ENCODE data around the gene PRKN. TPM values are rescaled to one million over a fixed set of nuclear protein-coding genes. Genes with fewer than 3 reads are reported as not detected.

The PRKN gene
- total RNA-seq, 1 donor from 2014 or later = 0.93 TPM

DNA sequence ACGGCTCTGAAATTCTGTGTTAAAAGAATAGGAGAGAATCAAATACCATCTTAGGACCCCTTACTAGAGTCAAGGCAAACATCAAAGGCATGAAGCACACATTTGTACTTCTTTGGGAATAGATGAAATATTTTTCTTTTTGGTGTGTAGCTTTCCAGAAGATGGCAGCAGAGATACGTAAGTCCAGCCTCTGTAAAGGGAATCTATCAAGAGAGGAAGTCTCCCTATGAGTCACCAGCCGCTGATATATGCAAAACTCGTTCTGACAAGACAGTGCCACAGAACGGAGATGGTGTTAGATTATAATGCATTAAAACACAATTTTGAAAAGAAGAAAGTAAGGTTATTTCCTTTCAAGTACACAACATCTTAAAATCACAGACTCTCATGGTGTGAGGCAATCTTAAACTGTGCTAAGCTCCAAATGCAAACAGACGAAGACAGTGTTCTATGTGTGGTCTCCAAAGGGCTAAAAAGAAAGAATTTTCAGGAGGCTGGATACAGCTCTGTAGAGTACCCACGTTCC is 1333.7 kb downstream of the PRKN start:
- no peak for DNase-seq (ENCODE audit: extremely low read depth, low read depth, low spot score)

DNA sequence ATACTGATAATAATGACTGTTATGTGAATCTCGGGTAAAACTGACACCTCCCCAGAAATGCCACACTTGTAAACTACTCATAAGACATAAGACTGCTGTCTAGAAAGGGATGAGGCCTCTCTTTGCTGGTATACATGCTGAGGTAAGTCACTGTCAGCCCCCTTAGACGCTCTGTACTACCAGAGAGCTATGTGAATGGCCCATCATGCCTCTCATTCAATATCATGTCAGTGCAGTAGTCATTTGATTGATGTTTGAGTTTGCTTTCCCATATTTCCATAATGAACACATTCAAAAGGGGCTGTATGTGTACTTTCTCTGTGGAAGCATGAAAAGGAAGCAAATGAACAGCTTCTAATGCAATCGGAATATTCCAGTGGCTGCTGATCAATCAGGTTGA is 1334.3 kb downstream of the PRKN start:
- DNase-seq (ENCODE audit: extremely low read depth, low read depth, low spot score) = no peak

DNA sequence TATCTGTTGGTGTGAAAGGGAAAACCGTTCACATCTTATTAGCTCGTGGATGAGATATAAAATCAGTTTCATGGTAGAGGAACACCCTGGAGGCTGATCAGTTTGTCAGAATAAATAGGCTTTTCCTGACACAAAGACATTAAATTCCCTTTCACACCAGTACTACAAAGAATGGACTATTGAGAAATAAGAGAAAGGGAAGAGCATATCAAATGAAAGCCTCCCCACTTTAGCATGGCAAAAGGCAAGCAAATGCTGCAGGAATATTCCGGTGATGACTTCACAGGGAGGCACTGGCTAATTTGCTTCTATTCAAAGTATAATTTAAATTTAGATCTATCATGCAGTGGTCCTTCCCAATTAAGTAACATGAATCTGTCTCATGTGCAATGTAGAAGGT is 1337.8 kb downstream of the PRKN start:
- DNase-seq (ENCODE audit: extremely low read depth, low read depth, low spot score) = no peak

DNA sequence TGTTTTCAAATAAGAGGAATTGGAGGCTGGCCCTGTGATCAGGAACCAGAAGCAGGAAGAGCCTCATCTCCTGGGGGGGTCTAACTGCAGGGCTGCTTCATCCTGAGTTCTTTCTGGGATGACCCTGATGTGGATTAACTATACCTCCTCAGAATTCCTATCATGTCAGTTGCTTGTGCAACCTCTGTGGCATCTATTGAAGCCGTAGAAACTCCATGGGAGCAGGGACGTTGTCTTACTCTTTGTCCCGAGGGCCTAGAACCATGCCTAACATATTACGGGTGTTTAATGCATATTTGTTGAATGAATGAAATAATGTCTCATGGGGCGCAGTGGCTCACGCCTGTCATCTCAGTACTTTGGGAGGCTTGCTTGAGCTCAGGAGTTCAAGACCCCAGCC is 1343.6 kb downstream of the PRKN start:
- DNase-seq (ENCODE audit: extremely low read depth, low read depth, low spot score) = no peak

DNA sequence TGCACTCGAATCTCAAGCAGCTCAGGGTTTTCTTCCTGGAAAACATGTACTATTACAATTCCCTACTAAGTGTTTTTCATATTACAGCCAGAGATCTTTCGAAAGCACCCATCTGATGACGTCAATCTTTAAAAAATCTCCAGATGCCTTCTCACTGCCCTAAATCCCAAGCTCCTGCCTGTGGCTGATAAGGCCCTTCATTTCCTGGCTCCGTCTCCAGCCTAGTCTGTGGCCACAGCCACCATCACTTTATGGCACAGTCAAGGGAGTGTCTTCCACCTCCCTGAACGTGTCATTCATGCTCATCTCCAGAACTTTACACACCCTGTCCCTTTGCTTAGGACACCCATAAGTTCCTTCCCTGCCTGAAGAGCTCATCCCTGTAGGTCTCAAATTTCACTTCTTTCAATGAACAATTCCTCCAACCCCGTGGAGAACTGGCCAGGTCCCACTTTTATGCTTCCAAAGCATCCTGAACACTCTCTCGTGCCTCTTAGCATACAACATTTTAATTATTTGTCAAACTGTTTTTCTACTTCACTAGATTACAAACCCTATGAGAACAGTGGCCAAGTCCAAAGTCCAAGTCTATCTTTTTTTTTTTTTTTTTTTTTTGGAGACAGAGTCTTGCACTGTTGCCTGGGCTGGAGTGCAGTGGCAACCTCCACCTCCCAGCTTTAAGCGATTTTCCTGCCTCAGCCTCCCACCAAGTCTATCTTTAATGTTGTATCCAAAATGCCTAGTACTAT is 1347.6 kb downstream of the PRKN start:
- no peak for DNase-seq (ENCODE audit: extremely low read depth, low read depth, low spot score)

DNA sequence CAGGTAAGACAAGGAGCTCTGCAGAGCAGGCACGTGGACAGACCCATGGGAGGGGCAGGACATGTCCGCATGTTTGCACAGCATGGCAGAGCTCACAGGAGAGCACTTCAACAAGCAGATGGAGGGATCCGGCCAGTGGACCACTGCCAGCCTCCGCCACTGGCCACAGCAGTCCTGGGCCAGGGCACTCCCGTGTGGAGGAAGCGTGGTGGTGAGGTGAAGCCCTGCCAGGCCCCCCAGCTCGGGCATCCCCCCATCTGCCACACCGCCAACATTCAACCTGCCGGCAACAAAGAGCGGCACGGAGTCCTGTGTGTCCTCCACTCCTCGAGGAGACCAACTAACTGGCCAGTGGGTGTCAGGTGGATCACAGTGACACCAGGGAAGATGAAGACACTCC is 1349.5 kb downstream of the PRKN start:
- no peak for DNase-seq (ENCODE audit: extremely low read depth, low read depth, low spot score)

DNA sequence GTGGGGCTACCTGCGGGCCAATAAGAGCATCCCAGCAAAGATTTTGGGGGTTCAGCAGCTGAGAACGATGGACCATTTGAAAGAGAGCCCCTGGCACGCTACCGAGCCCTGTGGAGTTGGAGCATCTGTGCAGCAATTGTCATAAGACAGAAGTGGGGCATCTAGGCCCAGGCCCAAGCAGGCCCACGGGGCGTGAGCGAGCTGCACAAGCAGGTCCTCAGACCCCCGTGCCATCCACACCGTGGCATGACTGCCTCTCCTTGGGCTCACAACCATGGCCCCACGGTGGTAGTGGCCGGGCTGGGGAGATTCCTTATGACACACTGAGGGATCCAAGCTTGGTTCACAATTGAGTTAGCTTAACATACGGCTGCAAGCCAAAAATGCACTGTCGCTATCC is 1350.5 kb downstream of the PRKN start:
- DNase-seq (ENCODE audit: extremely low read depth, low read depth, low spot score) = no peak

DNA sequence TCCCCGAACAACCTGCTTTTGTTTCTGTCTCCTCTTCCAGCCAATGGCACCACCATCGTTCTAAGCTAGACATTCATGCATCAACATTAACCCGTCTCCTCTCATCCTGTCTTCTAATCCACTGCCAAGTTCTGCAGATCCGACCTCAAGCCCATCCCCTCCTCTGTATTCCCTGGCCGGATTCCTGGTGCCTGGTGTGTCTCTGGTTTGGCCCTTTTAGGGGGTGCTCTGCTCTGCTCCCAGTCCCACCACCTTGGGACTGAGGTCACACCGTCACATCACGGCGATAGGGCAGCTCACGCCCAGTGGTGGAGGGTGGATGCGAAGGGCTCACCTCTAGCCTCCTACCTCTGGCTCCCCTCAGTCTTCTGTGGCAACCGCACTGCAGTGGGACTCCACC is 1351.2 kb downstream of the PRKN start:
- no peak for DNase-seq (ENCODE audit: extremely low read depth, low read depth, low spot score)

DNA sequence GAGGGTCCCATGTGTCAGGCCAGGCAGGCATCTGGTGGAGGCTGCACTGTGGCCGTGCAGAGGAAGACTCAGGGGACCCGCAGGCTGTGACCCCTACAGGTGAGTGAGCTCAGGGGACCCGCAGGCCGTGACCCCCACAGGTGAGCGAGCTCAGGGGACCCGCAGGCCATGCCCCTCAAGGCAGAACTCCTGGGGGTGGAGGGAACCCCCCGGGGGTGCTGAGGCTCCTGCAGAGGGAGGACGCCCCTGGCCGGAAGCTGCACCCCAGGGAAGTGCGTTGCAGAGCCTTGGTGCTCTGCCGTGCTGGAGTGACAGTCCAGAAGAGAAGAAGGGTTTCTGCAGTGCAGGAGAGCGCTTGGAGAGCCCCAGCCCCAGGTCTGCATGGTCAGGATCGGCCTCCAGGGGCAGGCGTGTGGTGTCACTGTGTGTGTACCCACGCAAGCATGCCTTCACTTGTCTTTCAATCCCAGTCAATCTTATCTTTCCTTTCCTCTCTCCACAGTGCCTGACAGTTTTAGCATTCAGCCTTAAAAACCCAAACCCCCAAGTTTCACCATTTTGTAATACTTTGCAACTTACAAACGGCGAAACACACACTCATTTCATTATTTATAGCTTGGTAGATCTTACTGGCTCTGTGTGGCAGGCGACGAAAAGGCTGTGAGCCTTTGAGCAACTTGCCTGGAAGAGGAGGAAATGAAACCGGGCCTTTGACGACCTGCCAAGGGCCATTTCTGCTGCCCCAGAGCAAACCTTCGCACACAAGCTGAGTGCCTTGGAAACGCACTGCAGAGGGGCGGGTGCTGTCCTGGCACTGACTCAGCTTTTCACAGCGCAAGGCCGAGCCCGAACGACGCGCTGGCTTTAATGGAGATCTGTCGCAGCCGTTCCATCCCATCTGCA is 1352.3 kb downstream of the PRKN start:
- no peak for DNase-seq (ENCODE audit: extremely low read depth, low read depth, low spot score)

DNA sequence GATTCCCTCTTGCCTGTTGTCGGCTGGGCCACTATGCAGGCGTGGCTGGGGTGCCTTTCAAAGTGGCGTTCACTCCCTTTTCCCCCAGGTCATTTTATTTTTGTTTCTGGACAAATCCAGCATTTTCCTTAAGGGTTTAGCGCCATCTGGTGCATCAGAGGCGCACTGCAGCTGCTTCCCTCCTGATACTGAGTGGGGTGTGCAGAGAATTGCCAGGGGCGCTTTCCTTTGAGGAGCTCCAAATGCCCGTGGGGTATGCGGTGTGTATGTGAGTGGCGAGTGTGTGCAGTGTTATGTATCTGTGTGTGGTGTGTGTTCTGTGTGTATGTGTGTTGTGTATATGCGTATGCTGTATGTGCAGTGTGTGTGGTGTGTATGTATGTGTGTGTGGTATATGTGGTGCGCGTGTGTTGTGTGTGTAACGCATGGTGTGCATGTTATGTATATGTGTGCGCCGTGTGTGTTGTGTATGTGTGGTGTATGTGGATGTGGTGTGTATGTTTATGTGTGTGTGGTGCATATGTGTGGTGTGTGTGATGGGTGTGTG is 1353.6 kb downstream of the PRKN start:
- DNase-seq (ENCODE audit: extremely low read depth, low read depth, low spot score) = peak; percentile 18

DNA sequence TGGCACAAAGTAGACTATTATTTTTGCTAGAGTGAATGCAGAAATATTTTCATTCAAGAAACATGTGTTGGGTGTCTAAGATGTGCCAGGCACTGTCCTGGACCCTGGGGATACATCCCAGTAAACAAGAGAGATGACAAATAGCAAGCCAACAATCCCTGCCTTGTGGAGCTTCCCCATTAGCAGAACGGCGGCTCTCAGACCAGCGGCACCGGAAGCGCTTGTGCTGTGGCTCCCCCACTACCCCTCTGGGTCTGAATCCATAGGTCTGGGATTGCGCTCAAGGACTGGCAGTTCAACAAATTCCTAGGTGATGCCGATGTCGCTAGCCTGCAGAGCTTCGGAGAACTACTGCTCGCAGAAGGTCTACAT is 1355.2 kb downstream of the PRKN start:
- no peak for DNase-seq (ENCODE audit: extremely low read depth, low read depth, low spot score)

DNA sequence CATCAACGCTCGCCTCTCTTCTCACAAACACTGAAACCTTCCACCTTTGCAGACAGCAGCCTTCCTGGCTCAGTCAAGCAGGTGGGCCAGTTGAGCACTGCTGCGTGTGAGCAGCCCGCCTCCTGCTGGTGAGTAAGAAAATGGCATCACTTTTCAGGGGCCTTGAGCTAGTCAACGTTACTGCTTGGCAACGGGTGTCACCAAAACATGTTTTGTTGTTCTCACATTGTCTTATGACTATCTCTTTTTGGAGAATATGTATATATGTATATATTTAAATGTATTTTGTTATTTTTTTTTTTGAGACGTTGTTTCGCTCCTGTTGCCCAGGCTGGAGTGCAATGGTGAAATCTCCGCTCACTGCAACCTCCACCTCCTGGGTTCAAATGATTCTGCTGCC is 1356.7 kb downstream of the PRKN start:
- peak; percentile 36 for DNase-seq (ENCODE audit: extremely low read depth, low read depth, low spot score)

DNA sequence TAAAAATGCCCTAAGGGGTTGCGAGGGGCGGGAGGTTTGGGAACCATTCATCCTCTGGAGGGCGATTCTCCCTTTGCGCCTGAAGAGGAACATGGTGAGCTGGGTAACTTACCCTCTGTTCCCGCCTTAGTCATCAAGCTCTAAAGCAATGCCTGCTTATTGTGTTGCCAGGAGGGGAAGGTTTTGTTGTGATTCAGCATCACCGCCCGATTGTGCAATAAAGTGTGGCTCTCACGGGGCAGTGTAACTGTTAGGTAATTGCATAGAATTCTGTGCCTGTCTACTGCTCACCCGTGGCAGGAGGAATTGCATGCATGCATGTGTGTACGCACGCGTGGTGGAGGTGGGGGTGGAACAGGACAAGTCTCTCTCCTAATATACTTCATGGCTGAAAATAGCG is 1358.2 kb downstream of the PRKN start:
- no peak for DNase-seq (ENCODE audit: extremely low read depth, low read depth, low spot score)

DNA sequence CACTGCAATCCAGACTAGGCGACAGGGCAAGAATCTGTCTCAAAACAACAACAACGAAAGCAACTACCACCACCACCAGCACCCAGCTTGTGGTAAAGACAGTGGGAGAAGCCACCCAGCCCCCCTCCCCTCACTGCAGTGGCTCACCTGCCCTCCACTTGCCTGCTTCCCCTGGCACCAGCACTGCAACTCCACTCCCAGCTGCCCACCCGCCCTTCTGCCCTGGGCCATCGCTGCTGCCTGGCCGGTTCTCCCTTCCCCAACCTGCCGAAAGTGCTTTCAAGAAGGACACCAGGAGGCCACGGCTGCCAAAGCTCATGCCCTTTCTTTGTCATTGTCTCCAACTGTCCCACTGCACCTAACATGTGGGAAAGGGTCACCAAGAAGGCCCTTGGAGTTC is 1359.1 kb downstream of the PRKN start:
- DNase-seq (ENCODE audit: extremely low read depth, low read depth, low spot score) = no peak

DNA sequence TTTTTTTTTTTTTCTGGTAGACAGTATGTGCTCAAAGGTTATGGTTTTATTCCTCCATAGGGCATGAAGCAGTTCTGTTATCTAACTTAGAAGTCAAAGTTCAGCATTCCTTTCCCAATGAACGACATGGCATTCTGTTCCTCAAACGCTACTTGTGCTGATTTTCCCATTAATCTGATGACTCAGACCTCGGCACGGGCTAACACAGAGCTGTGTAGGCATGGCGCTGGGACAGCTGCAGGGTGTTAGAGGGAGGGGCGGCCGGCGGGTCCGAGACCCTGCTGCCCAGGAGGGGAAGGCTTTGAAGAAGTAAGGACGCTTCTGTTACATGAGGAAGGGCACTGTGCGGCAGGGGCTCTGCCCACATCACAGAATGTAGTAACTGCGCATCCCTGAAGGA is 1360.1 kb downstream of the PRKN start:
- no peak for DNase-seq (ENCODE audit: extremely low read depth, low read depth, low spot score)

DNA sequence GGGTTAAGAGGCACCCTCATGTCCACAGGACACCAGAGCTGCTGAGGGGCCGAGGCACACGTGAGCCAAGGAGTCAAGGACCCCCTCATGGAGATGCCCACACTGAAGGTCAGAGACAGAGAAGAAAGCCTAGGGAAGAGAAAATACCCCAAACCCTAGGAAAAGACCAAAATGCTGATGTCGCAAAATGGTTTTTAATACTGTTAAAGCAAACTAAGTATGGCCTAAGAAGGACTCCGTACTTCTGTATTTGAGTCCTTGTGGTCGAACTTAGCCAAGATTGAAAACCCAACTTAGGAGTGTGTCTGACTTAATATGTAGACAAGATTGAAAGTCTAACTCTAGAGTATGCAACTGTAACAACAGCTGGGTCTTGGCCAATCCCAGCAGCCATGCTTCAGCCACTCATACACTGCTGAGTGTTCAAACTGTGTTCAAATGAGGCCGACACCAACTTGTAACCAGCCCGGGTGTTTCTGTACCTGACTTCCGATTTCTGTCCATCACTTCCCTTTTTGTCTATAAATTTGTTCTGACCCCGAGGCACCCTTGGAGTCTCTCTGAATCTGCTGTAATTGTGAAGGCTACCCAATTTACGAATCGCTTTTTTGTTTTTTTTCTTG is 1361.2 kb downstream of the PRKN start:
- no peak for DNase-seq (ENCODE audit: extremely low read depth, low read depth, low spot score)

DNA sequence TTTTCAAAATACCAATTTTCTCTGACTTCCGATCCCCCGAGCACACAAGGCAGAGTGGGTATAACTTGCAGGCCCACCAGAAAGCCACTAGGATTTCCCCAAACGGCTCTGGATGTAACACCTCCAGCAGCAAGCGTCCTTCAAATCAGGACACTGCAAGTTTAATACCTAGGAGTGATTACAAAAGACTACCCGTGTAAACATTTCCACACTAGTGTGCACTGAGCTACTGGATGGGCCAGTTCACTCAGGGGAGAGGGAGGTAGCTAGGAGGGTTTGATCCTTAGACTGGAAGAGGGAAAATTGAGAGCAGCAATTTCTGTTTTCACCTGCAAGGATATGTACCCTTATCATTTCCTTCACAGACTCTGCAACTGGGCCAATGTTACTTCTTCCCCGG is 1361.9 kb downstream of the PRKN start:
- no peak for DNase-seq (ENCODE audit: extremely low read depth, low read depth, low spot score)

DNA sequence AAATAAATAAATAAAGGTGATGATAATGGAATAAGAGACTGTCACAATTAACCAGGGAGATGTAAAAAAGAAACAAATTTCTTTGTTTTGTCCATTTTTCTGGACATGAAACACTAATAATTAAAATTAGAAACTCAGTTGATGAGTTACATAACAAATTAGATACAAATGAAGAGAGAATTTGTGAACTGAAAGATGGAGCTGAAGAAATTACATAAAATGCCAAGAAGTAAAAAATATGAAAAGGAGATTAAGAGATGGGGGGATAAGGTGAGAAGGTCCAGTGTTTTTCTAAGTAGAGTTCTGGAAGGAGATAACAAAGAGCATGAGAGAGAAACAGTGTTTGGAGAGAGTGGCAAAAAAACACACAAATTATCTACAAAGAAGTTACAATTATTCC is 1364.3 kb downstream of the PRKN start:
- DNase-seq (ENCODE audit: extremely low read depth, low read depth, low spot score) = no peak

DNA sequence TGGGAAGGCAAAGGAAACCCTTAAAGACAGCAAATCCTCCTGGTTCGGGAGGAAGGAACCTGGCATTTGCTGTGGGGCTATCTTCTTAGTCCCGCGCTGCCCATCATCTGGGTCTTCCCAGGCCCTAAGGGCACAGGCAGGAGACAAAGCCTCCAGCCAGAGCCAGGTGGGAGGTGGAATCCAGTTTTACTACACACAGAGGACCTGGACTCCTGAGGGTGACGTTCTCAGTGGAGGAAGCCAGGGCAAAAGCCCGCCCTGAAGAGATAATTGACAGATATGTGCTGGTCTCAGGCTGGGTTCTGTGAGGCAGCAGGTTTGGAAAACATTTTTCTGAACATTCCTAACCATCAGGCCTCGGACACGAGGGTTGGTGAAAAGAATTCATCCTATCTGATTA is 1365.3 kb downstream of the PRKN start:
- DNase-seq (ENCODE audit: extremely low read depth, low read depth, low spot score) = no peak

DNA sequence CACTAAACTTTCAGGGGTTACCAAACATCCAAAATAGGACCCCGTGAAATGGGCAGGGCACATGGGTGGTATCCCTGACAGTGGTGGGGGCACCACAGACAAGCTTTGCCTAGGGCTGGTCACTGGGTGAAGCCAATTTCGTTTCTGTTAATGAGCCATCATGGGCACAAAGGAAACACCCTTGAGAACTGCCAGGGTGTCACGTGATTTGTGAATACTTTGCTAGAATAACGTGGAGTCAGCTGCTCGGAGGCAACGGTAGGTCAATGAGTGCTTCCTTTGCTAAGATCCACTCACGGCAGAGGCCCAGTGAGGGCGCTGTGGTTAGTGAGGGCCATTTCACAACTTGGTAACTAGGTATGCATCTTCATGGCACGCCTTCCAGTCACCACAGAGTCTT is 1366.0 kb downstream of the PRKN start:
- no peak for DNase-seq (ENCODE audit: extremely low read depth, low read depth, low spot score)

DNA sequence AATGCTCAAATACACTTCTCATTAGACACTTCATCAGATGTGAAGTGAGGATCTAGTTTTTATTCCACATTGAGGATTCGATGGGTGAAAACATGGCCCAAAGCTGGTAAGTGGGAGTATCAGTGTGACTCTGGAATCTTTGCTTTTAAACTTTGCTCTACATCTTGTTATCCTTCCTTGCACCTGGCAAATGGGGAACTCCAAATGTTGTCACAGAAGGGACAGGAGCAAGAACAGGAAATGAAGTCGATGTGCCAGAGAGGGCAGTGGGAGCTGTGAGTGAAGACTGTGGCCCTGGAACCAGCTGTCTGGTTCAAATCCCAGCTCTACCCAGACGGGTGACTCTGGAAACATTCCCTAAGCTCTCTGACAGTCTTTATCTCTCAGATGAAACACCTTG is 1367.0 kb downstream of the PRKN start:
- no peak for DNase-seq (ENCODE audit: extremely low read depth, low read depth, low spot score)

Measured in glomerular endothelial cell (primary cell).